SJSA1 (cell line): ENCODE data around the gene GRIA4. TPM values are rescaled to one million over a fixed set of nuclear protein-coding genes. Genes with fewer than 3 reads are reported as not detected.
A peak's percentile ranks its signal among the peaks of the same experiment; 100 is the strongest.

Experiments
- DNase-seq, 2 experiments: peaks; one replicate each; pipeline ENCODE4 v3.0.0-alpha.2; 2015 to 2020; ENCODE audit warnings: low spot score in 2 of 2, low read depth in 1 of 2
- H3K27ac ChIP-seq: fragments of 250-450 bp; sonication (Bioruptor Pico); 2 replicates; pipeline ENCODE4 v1.5.1; 2020; ENCODE audit warnings: mild to moderate bottlenecking, moderate library complexity
- H3K27me3 ChIP-seq: fragments of 250-450 bp; sonication (Bioruptor Pico); replicated peaks from 2 replicates; pipeline ENCODE4 v1.5.1; 2020; ENCODE audit warnings: mild to moderate bottlenecking, moderate library complexity
- H3K36me3 ChIP-seq: fragments of 250-450 bp; sonication (Bioruptor Pico); 2 replicates; pipeline ENCODE4 v1.5.1; 2020; ENCODE audit warnings: mild to moderate bottlenecking
- H3K4me1 ChIP-seq: fragments of 250-450 bp; sonication (Bioruptor Pico); replicated peaks from 2 replicates; pipeline ENCODE4 v1.6.1; 2021; ENCODE audit warnings: mild to moderate bottlenecking
- H3K4me3 ChIP-seq: fragments of 250-450 bp; sonication (Bioruptor Pico); 2 replicates; pipeline ENCODE4 v1.5.1; 2020; ENCODE audit warnings: mild to moderate bottlenecking
- H3K9me3 ChIP-seq: fragments of 250-450 bp; sonication (Bioruptor Pico); replicated peaks from 2 replicates; pipeline ENCODE4 v1.5.1; 2020; ENCODE audit warnings: mild to moderate bottlenecking
- total RNA-seq: library from RNA; depleted of rRNA; stranded (reverse); fragments of >200 nt; shearing (Covaris generic); gene quantifications from 2 replicates; pipeline ENCODE4 v1.2.3, GENCODE V29; 2014

The GRIA4 gene
- total RNA-seq, 1 experiment from 2014 or later = not detected

- Histone ChIP-seq H3K9me3 (no peaks in the 10 kb centered on the region), H3K27me3 (no peaks in the 10 kb centered on the region), H3K27ac (no peak overlapping the region), H3K36me3 (no peaks in the 10 kb centered on the region), H3K4me1 (no peaks in the 10 kb centered on the region), H3K4me3 (no peak overlapping the region)
- DNase-seq = no peak
Measured at GRCh38 chr11:105713696-105714095, 103.8 kb downstream of the GRIA4 start.

- Histone ChIP-seq H3K36me3 (no peaks in the 10 kb centered on the region), H3K27ac (no peak overlapping the region), H3K9me3 (no peaks in the 10 kb centered on the region), H3K4me3 (no peak overlapping the region), H3K27me3 (no peaks in the 10 kb centered on the region), H3K4me1 (no peaks in the 10 kb centered on the region)
- no peak for DNase-seq
Measured at GRCh38 chr11:105718641-105719040, 108.8 kb downstream of the GRIA4 start.

- Histone ChIP-seq H3K27ac (no peak overlapping the region), H3K4me3 (no peak overlapping the region), H3K27me3 (no peaks in the 10 kb centered on the region), H3K9me3 (no peaks in the 10 kb centered on the region), H3K4me1 (no peaks in the 10 kb centered on the region), H3K36me3 (no peaks in the 10 kb centered on the region)
- peak; percentile 7 to 37 for DNase-seq
Measured at GRCh38 chr11:105719073-105719822, 109.4 kb downstream of the GRIA4 start.

DNA sequence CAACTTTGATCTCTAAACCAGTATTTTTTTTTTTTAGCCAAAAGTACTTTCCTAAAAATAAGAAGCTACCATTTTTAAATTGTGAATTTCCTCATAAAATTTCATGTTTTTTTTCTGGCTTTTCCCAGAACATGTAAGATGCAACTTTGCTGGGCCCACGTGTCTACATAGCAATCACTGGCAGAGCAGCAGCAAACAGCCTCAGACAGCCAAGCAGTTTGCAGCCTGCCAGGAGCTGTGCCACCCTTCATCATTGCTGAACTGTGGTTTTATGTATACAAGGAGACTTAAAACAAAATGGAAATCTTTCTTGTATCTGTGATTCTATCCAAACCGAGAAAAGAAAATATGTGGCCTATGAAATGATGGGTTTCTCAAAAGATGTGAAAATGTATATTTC, 110.2 kb downstream of the GRIA4 start:
- Histone ChIP-seq H3K9me3 (no peaks in the 10 kb centered on the region), H3K4me3 (no peak overlapping the region), H3K27me3 (no peaks in the 10 kb centered on the region), H3K4me1 (no peaks in the 10 kb centered on the region), H3K27ac (no peak overlapping the region), H3K36me3 (no peaks in the 10 kb centered on the region)
- no peak for DNase-seq

- no peak overlapping the region for H3K27ac ChIP-seq
- DNase-seq = no peak
- H3K27me3 ChIP-seq = no peaks in the 10 kb centered on the region
- no peaks in the 10 kb centered on the region for H3K9me3 ChIP-seq
- no peaks in the 10 kb centered on the region for H3K4me1 ChIP-seq
- no peak overlapping the region for H3K4me3 ChIP-seq
- no peaks in the 10 kb centered on the region for H3K36me3 ChIP-seq
Measured at GRCh38 chr11:105723269-105723668, 113.4 kb downstream of the GRIA4 start.

- H3K4me1 ChIP-seq = no peaks in the 10 kb centered on the region
- H3K36me3 ChIP-seq = no peaks in the 10 kb centered on the region
- no peak overlapping the region for H3K4me3 ChIP-seq
- no peak for DNase-seq
- no peaks in the 10 kb centered on the region for H3K27me3 ChIP-seq
- H3K9me3 ChIP-seq = no peaks in the 10 kb centered on the region
- no peak overlapping the region for H3K27ac ChIP-seq
Measured at GRCh38 chr11:105732611-105733010, 122.7 kb downstream of the GRIA4 start.

- Histone ChIP-seq H3K27ac (no peak overlapping the region), H3K4me1 (no peaks in the 10 kb centered on the region), H3K4me3 (no peak overlapping the region), H3K9me3 (no peaks in the 10 kb centered on the region), H3K36me3 (no peaks in the 10 kb centered on the region), H3K27me3 (no peaks in the 10 kb centered on the region)
- DNase-seq = no peak
Measured at GRCh38 chr11:105734426-105734825, 124.6 kb downstream of the GRIA4 start.

DNA sequence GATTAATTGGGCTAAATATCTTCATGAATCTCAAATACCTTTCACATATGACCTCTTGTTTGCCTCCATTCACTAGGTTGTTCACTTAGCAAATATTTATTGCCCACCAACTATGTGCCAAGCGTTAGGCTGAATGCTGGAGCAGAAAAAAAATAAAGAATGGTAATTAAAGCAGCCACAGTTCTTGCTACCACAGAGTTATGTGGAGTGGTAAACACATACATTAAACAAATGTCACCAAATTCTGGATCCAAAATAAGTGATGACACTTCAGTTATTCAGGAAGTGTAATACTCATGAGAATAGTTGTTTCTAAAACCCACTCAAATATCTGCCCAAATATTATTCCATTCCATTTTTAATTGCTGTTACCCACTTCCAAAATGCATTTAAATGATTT, 128.4 kb downstream of the GRIA4 start:
- Histone ChIP-seq H3K4me1 (no peaks in the 10 kb centered on the region), H3K4me3 (no peak overlapping the region), H3K36me3 (no peaks in the 10 kb centered on the region), H3K27me3 (no peaks in the 10 kb centered on the region), H3K27ac (no peak overlapping the region), H3K9me3 (no peaks in the 10 kb centered on the region)
- no peak for DNase-seq

- H3K4me3 ChIP-seq = no peak overlapping the region
Measured at GRCh38 chr11:105738986-105739795, 129.3 kb downstream of the GRIA4 start.

DNA sequence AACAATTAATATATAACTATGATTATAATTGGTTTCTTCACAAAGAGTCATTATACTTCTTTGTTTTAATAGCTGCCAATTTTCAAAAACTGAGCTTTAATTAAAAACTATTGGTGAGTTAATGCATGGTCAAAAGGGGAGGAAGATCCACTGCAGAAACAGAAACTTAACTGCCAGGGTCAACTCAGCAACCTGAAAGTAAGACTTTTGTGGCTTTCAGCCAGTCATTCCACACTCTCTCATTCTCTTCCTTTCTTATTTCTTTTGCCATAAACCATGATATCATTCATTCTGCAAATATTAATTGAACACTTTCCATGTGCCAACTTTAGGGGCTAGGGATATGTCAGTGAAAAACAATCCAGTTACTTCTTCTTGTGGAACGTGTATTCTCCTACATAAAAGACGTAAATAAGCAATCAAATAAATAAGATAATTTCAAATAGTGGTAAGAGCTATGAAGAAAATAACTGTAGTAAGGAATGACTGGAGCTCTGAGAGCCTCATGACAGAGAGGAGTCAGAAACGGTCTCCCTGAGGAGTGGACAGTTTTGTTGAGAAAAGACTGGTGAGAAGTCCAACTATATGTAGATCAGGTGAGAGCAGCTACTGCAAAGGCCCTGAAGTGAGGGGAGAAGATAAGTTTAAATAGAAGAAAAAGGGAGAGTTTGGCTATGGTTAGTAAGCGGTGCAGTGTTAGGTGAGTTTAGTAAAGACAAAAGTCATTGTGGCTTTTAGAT, 130.5 kb downstream of the GRIA4 start:
- Histone ChIP-seq H3K36me3 (no peaks in the 10 kb centered on the region), H3K27me3 (no peaks in the 10 kb centered on the region), H3K27ac (no peak overlapping the region), H3K9me3 (no peaks in the 10 kb centered on the region), H3K4me3 (no peak overlapping the region), H3K4me1 (no peaks in the 10 kb centered on the region)
- DNase-seq = no peak

More at GRCh38 chr11:105738986-105739795, 129.3 kb downstream of the GRIA4 start:
- DNase-seq = no peak
- no peaks in the 10 kb centered on the region for H3K27me3 ChIP-seq
- no peaks in the 10 kb centered on the region for H3K36me3 ChIP-seq
- H3K9me3 ChIP-seq = no peaks in the 10 kb centered on the region
- no peak overlapping the region for H3K27ac ChIP-seq
- no peaks in the 10 kb centered on the region for H3K4me1 ChIP-seq

GRCh38 chr11:105741488-105742020, 131.7 kb downstream of the GRIA4 start:
- no peak overlapping the region for H3K4me3 ChIP-seq
- DNase-seq = no peak
- no peaks in the 10 kb centered on the region for H3K27me3 ChIP-seq
- H3K9me3 ChIP-seq = no peaks in the 10 kb centered on the region
- no peaks in the 10 kb centered on the region for H3K36me3 ChIP-seq
- no peak overlapping the region for H3K27ac ChIP-seq
- H3K4me1 ChIP-seq = no peaks in the 10 kb centered on the region

DNA sequence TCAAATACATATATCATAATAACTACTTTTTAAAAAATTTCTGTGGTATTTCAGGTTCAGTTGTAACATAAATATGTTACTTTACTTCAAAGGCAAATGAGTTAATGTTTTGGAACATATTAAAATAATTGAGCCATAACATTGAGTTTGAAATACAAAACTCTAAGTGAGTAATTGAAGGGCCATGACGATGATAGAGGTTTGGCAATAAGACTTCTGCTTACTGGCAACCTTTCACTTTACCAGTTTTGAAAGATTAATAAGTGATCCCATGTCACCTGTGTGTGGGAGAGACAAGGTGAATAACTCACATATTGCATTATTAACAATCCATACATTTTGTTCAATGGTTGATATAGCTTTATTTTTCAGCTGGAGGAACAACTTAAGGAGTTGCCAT, 144.4 kb downstream of the GRIA4 start:
- H3K27me3 ChIP-seq = no peaks in the 10 kb centered on the region
- H3K36me3 ChIP-seq = no peaks in the 10 kb centered on the region
- no peak for DNase-seq
- H3K9me3 ChIP-seq = no peaks in the 10 kb centered on the region
- no peak overlapping the region for H3K4me3 ChIP-seq
- H3K4me1 ChIP-seq = no peaks in the 10 kb centered on the region
- H3K27ac ChIP-seq = no peak overlapping the region

- Histone ChIP-seq H3K27me3 (no peaks in the 10 kb centered on the region), H3K4me1 (no peaks in the 10 kb centered on the region), H3K9me3 (no peaks in the 10 kb centered on the region), H3K36me3 (no peaks in the 10 kb centered on the region), H3K27ac (no peak overlapping the region), H3K4me3 (no peak overlapping the region)
- no peak for DNase-seq
Measured at GRCh38 chr11:105754716-105755115, 144.8 kb downstream of the GRIA4 start.

DNA sequence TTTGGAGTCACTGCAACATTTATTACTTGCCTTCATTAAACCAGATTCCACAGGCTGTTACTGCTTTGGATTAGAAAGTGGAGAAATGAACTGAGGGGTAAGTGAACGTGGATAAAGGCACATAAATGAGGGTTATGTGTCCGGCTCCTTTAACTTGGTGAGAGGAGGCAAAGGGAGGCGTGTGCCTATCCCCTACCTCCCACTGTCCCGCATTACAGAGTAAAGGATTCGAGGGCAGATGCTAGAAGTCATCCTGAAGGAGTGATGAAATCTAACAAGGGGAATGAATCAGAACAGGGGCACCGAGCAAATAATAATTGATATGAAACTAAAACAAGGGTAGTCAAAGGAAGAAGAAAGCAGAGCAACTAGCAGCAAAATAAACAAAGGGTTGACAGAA, 147.2 kb downstream of the GRIA4 start:
- H3K4me1 ChIP-seq = no peaks in the 10 kb centered on the region
- no peak overlapping the region for H3K4me3 ChIP-seq
- no peaks in the 10 kb centered on the region for H3K36me3 ChIP-seq
- no peaks in the 10 kb centered on the region for H3K27me3 ChIP-seq
- DNase-seq = no peak
- no peak overlapping the region for H3K27ac ChIP-seq
- H3K9me3 ChIP-seq = no peaks in the 10 kb centered on the region
